ENCODE measurements around the gene SGK1. TPM values are rescaled to one million over a fixed set of nuclear protein-coding genes. Genes with fewer than 3 reads are reported as not detected.
"Not testable (repeated sequence)": the region's sequence is repeated elsewhere in the genome, so short reads cannot be mapped to it uniquely, and the experiment has no call there.

The SGK1 gene
- total RNA-seq, 8 experiments from 2014 or later: 4.2 to 377 (median 21.4) TPM

- in situ Hi-C loops (cut with MboI; ENCODE audit: low pct_unique_long_range_greater_than_20kb in 2 of 9, low sequenced_read_pairs in 9 of 9, unreplicated experiment in 9 of 9): no loop called here
- Histone ChIP-seq H3K4me3 (no peak overlapping the region), H3K4me1 (replicated peaks in 1 of 2) (no peaks in the 10 kb centered on the region), H3K27ac (no peak overlapping the region)
- WGBS, 10 experiments: 86 to 100% (median 97%) methylated on average over 2 to 5 of the region's 5 CpGs; no CpG with 5 or more reads in 1 of the 10 experiments
- no peak for ATAC-seq (replicated peaks in 6 of 8)
Measured at GRCh38 chr6:134216301-134217010, 101.5 kb downstream of the SGK1 start.

DNA sequence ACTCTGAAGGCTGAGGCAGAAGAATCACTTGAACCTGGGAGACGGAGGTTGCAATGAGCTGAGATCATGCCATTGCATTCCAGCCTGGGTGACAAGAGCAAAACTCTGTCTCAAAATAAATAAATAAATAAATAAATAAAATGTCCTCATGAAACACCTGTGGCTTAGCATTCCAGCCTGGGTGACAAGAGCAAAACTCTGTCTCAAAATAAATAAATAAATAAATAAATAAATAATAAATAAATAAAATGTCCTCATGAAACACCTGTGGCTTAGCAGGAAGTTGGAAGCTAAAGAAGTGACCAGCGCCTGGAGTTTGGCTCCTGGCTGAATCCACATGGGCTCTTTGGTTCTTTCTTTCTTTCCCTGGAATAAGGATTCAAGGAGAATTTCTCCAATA, 104.5 kb downstream of the SGK1 start:
- 75 to 100% (median 100%) methylated on average over 1 to 2 of the region's 2 CpGs for WGBS, 10 experiments
- H3K27ac ChIP-seq; ATAC-seq (replicated peaks in 6 of 8); H3K4me1 ChIP-seq (replicated peaks in 1 of 2); H3K4me3 ChIP-seq; in situ Hi-C loops (cut with MboI; ENCODE audit: low pct_unique_long_range_greater_than_20kb in 2 of 9, low sequenced_read_pairs in 9 of 9, unreplicated experiment in 9 of 9): not testable (repeated sequence)

DNA sequence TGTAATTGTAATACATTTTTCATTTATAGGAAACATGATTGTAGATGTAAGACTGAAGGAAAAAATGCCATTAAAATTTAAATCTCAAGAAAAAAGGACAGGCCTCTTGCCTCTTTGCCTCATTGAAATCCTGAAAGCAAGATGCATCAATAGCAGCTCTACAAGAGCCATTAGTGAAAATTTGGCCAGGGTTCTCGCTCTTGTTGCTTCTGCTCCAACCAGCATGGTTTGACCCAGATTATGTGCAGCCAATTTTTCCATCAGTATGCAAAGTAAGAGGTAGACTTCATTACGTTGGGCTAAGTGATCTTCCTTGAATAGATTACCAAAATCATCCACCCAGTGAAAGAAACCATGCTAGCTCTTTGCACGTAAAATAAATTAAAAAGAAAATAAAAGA, 106.6 kb downstream of the SGK1 start:
- ATAC-seq (replicated peaks in 6 of 8): no peak
- WGBS, 10 experiments: 61 to 100% (median 93%) methylated on average over 1 to 3 of the region's 3 CpGs
- no peak overlapping the region for H3K27ac ChIP-seq
- no peak overlapping the region for H3K4me3 ChIP-seq
- in situ Hi-C loops (cut with MboI; ENCODE audit: low pct_unique_long_range_greater_than_20kb in 2 of 9, low sequenced_read_pairs in 9 of 9, unreplicated experiment in 9 of 9): no loop called here
- no peaks in the 10 kb centered on the region for H3K4me1 ChIP-seq (replicated peaks in 1 of 2)

GRCh38 chr6:134207421-134207820, 110.5 kb downstream of the SGK1 start:
- in situ Hi-C loops (cut with MboI; ENCODE audit: low pct_unique_long_range_greater_than_20kb in 2 of 9, low sequenced_read_pairs in 9 of 9, unreplicated experiment in 9 of 9): no loop called here
- H3K4me3 ChIP-seq: no peak overlapping the region
- WGBS, 10 experiments: 80 to 100% (median 93%) methylated on average over 1 to 3 of the region's 4 CpGs; no CpG with 5 or more reads in 2 of the 10 experiments
- no peaks in the 10 kb centered on the region for H3K4me1 ChIP-seq (replicated peaks in 1 of 2)
- no peak overlapping the region for H3K27ac ChIP-seq
- ATAC-seq (replicated peaks in 6 of 8): no peak

DNA sequence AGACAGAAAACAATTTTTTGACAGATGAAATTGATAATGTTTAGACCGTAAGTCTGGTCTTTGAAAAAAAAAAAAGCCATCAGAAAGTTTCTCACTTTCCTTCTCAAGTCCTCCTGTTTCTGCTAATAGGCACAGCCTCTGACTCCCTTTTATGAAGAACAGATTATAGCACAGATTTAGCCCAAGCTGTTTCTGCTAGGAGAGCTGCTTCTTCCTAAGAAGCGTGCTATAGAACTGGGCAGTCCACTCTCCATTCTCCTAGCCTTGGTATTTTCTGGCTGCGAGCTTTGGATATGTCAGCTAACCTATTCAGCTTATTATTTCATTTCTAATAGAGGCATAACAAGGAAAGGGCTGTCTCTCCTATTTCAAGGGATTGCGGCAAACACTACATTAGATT, 112.5 kb downstream of the SGK1 start:
- 60 to 97% (median 88%) methylated on average over 1 to 4 of the region's 4 CpGs; no CpG with 5 or more reads in 1 of the 10 experiments for WGBS, 10 experiments
- Histone ChIP-seq H3K4me1 (replicated peaks in 1 of 2) (no peaks in the 10 kb centered on the region), H3K27ac (no peak overlapping the region), H3K4me3 (no peak overlapping the region)
- in situ Hi-C loops (cut with MboI; ENCODE audit: low pct_unique_long_range_greater_than_20kb in 2 of 9, low sequenced_read_pairs in 9 of 9, unreplicated experiment in 9 of 9): no loop called here
- no peak for ATAC-seq (replicated peaks in 6 of 8)

DNA sequence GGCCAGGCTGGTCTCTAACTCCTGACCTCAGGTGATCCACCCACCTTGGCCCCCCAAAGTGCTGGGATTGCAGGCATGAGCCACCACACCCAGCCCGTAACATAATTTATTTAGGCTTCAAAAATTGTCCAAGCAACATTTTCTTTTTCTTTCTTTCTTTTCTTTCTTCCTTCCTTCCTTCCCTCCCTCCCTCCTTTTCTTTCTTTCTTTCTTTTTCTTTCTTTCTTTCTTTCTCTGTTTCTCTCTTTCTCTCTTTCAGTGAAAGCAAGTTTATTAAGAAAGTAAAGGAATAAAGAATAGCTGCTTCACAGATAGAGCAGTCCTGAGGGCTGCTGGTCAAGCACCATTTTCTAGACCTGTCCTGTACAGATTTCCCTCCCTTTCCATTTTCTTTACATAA, 113.2 kb downstream of the SGK1 start:
- ATAC-seq (replicated peaks in 6 of 8); H3K27ac ChIP-seq; H3K4me3 ChIP-seq; in situ Hi-C loops (cut with MboI; ENCODE audit: low pct_unique_long_range_greater_than_20kb in 2 of 9, low sequenced_read_pairs in 9 of 9, unreplicated experiment in 9 of 9); H3K4me1 ChIP-seq (replicated peaks in 1 of 2): not testable (repeated sequence)
- 46 to 100% (median 83%) methylated on average over 1 of the region's 1 CpG; no CpG with 5 or more reads in 2 of the 10 experiments for WGBS, 10 experiments

- no peak for ATAC-seq (replicated peaks in 6 of 8)
- Histone ChIP-seq H3K4me3 (no peak overlapping the region), H3K27ac (no peak overlapping the region), H3K4me1 (replicated peaks in 1 of 2) (no peaks in the 10 kb centered on the region)
- WGBS, 10 experiments: 0 to 63% (median 22%) methylated on average over 1 of the region's 1 CpG; no CpG with 5 or more reads in 3 of the 10 experiments
- in situ Hi-C loops (cut with MboI; ENCODE audit: low pct_unique_long_range_greater_than_20kb in 2 of 9, low sequenced_read_pairs in 9 of 9, unreplicated experiment in 9 of 9): no loop called here
Measured at GRCh38 chr6:134204031-134204430, 113.9 kb downstream of the SGK1 start.

DNA sequence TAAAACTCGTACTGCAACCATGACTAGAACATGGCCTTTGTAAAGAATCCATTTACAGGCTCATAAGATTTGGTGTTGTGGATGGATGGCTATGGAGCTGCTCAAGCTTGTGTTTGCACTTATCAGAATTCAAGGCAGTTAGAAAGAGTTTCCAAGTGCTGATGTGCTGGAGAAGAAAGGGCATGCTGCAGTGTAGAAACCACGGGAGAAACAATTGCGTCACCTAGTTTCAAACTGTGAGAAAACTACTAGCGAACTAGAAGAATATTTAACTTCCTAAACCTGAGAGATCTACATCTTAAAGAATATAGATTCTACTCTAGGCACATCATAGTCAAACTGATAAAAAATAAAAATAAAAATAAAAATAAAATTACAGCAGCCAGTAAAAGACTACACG, 116.2 kb downstream of the SGK1 start:
- H3K4me1 ChIP-seq (replicated peaks in 1 of 2): no peaks in the 10 kb centered on the region
- in situ Hi-C loops (cut with MboI; ENCODE audit: low pct_unique_long_range_greater_than_20kb in 2 of 9, low sequenced_read_pairs in 9 of 9, unreplicated experiment in 9 of 9): no loop called here
- 70 to 95% (median 89%) methylated on average over 2 to 5 of the region's 5 CpGs for WGBS, 10 experiments
- H3K4me3 ChIP-seq: no peak overlapping the region
- no peak overlapping the region for H3K27ac ChIP-seq
- no peak for ATAC-seq (replicated peaks in 6 of 8)

- ATAC-seq (replicated peaks in 6 of 8): no peak
Measured at GRCh38 chr6:134199848-134200606, 117.9 kb downstream of the SGK1 start.

GRCh38 chr6:134198093-134198492, 119.8 kb downstream of the SGK1 start:
- H3K27ac ChIP-seq: no peak overlapping the region
- no peak overlapping the region for H3K4me3 ChIP-seq
- ATAC-seq (replicated peaks in 6 of 8): no peak
- 81 to 100% (median 90%) methylated on average over 1 to 3 of the region's 3 CpGs; no CpG with 5 or more reads in 1 of the 10 experiments for WGBS, 10 experiments
- no peaks in the 10 kb centered on the region for H3K4me1 ChIP-seq (replicated peaks in 1 of 2)
- in situ Hi-C loops (cut with MboI; ENCODE audit: low pct_unique_long_range_greater_than_20kb in 2 of 9, low sequenced_read_pairs in 9 of 9, unreplicated experiment in 9 of 9): loop anchor here in 3 of 9 experiments (25.0 kb wide), 1 partner anchor 439 kb away; no protein-coding TSS in a partner anchor

More at GRCh38 chr6:134199848-134200606, 117.9 kb downstream of the SGK1 start:
- no peak overlapping the region for H3K27ac ChIP-seq
- in situ Hi-C loops (cut with MboI; ENCODE audit: low pct_unique_long_range_greater_than_20kb in 2 of 9, low sequenced_read_pairs in 9 of 9, unreplicated experiment in 9 of 9): loop anchor here in 3 of 9 experiments (25.0 kb wide), 1 partner anchor 437 kb away; no protein-coding TSS in a partner anchor
- H3K4me3 ChIP-seq: no peak overlapping the region
- 74 to 98% (median 90%) methylated on average over 3 to 5 of the region's 5 CpGs for WGBS, 10 experiments
- H3K4me1 ChIP-seq (replicated peaks in 1 of 2): no peaks in the 10 kb centered on the region

DNA sequence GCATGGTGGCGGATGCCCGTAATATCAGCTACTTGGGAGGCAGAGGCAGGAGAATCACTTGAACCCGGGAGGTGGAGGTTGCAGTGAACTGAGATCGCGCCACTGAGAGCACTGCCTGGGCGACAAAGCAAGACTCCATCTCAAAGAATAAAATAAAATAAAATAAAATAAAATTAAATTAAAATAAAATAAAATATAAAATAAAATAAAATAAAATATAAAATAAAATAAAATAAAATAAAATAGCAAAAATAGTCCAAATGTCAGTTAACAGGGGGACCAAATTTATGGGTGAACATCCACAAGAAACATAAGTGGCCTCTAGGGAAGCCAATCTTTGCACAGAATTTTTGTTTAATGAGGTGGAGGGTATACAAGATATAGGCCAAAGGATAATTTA, 120.2 kb downstream of the SGK1 start:
- ATAC-seq (replicated peaks in 6 of 8): not testable (repeated sequence)
- in situ Hi-C loops (cut with MboI; ENCODE audit: low pct_unique_long_range_greater_than_20kb in 2 of 9, low sequenced_read_pairs in 9 of 9, unreplicated experiment in 9 of 9): loop anchor here in 3 of 9 experiments (25.0 kb wide), 1 partner anchor 440 kb away; no protein-coding TSS in a partner anchor
- WGBS, 10 experiments: 83 to 98% (median 89%) methylated on average over 1 to 6 of the region's 6 CpGs; no CpG with 5 or more reads in 1 of the 10 experiments

DNA sequence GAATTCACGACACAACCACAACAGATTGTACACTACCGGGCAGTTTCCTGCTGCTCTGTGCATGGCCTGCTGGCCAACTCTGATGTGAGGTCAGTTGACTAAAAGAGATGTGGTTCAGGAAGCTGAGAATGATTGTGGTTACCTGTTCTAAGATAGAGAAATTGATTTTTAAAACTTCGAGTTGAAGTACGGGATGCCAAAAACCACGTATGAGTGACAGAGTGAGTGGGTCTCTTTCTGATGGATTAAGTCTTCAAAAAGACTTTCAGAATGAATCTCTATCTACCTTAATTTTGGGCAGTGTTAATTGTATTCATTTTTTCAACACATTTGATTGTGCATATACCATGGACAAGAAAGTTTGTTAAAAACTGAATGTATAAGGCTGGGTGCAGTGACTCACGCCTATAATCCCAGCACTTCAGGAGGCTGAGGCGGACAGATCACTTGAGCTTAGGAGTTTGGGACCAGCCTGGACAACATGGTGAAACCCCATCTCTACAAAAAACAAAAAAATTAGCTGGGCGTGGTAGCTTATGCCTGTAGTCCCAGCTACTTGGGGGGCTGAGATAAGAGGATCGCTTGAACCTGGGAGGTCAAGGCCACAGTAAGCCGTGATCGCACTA, 121.2 kb downstream of the SGK1 start:
- WGBS, 10 experiments: 80 to 100% (median 95%) methylated on average over 1 to 9 of the region's 11 CpGs
- no peak for ATAC-seq (replicated peaks in 6 of 8)
- no peaks in the 10 kb centered on the region for H3K4me1 ChIP-seq (replicated peaks in 1 of 2)
- H3K4me3 ChIP-seq: no peak overlapping the region
- in situ Hi-C loops (cut with MboI; ENCODE audit: low pct_unique_long_range_greater_than_20kb in 2 of 9, low sequenced_read_pairs in 9 of 9, unreplicated experiment in 9 of 9): loop anchor here in 3 of 9 experiments (25.0 kb wide), 1 partner anchor 441 kb away; no protein-coding TSS in a partner anchor
- H3K27ac ChIP-seq: no peak overlapping the region

More for the DNA sequence above, 120.2 kb downstream of the SGK1 start:
- not testable (repeated sequence) for H3K4me1 ChIP-seq (replicated peaks in 1 of 2); H3K27ac ChIP-seq; H3K4me3 ChIP-seq

DNA sequence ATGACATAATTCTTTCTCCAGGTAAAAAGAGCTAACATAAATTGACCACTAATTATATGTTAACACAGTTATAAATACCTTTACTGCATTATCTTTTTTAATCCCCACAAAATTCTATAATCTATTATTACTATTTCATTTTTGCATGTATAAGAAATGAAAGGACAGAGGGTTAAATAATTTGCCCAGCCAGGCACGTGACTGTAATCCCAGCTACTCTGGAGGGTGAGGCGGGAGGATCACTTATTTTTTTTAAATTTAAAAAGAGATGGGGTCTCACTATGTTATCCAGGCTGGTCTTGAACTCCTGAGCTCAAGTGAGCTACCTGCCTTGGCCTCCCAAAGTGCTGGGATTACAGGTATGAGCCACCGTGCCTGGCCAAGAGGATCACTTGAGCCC, 121.9 kb downstream of the SGK1 start:
- Histone ChIP-seq H3K27ac (no peak overlapping the region), H3K4me3 (no peak overlapping the region), H3K4me1 (replicated peaks in 1 of 2) (no peaks in the 10 kb centered on the region)
- in situ Hi-C loops (cut with MboI; ENCODE audit: low pct_unique_long_range_greater_than_20kb in 2 of 9, low sequenced_read_pairs in 9 of 9, unreplicated experiment in 9 of 9): loop anchor here in 3 of 9 experiments (25.0 kb wide), 1 partner anchor 441 kb away; no protein-coding TSS in a partner anchor
- 71 to 100% (median 91%) methylated on average over 1 to 3 of the region's 3 CpGs; no CpG with 5 or more reads in 4 of the 10 experiments for WGBS, 10 experiments
- ATAC-seq (replicated peaks in 6 of 8): no peak
